ENCODE data around the gene DNAH7.
"Not testable (repeated sequence)": the region's sequence is repeated elsewhere in the genome, so short reads cannot be mapped to it uniquely, and the experiment has no call there.

The DNAH7 gene

DNA sequence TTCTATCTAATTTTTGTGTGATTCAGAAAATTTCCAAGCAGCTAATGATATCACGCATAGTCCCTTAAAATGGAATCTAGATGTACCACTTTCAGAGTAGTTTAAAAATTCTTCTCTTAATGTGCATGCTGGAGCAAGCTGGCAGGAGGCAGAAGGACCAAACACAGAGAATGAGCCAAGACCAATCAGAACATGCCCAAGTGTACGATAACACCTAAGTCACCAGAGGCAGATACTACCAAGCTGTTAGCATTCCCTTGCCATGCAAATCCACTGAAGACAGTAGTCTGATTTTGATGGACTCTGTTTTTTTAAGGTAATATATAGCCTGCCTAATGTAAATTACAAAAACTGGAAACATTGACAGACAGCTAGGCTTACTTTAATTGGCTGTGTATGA, 109.3 kb downstream of the DNAH7 start:
- FAIRE-seq: no peak

DNA sequence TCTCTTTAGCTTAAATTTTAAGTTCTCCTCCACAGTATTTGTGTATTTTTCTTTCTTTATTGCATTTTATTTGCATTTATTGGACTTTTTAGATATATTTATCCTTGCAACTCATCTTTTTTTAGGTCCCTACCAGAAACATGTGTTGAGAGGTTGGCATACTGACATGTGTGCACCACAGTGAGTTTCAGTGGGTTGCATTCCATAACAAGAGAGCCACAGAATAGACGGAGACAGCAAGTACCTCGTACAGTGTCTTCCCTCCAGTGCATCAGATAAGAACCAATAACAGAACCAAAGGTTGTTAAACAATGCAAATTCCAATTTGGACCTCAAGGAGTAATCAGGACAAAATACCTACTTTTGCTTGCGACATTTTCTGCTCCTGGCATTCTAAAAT, 111.9 kb downstream of the DNAH7 start:
- no peak for FAIRE-seq

DNA sequence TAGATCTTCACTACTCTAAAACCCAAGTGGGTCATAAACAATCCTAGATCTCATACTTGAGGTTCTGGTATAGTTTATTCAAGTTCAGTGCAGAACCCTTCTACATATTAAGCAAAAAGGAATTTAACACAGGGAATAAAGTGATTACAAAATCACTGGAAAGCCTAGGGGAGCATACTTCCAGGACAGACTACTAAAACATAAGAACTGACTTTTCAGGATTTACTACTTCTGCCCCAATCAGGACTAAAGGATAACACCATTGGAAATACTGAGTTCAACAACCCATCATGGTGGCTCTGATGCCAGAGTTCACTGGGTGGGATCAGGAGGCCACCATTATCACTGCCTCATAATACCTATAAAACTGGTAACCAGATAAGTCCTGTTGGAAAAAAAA, 123.6 kb downstream of the DNAH7 start:
- no peak for FAIRE-seq

DNA sequence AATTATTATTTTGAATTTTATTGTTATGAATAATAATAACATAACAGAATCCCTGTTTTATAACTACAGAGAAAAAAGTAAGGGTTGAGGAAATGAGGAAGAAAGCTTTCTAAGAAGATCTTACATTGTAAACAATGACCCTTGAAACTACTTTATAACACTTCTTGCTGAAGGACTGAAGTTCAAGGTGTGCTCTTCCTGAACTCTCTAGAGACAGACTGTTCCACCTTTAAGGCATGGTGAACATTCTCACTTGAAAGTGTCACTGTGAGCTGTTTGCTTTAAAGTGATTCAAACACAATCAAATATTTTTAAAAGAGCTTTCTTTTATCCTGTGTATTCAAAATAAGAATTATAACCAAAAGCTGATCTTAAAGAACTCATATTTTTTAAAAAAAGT, 131.5 kb downstream of the DNAH7 start:
- FAIRE-seq: no peak

DNA sequence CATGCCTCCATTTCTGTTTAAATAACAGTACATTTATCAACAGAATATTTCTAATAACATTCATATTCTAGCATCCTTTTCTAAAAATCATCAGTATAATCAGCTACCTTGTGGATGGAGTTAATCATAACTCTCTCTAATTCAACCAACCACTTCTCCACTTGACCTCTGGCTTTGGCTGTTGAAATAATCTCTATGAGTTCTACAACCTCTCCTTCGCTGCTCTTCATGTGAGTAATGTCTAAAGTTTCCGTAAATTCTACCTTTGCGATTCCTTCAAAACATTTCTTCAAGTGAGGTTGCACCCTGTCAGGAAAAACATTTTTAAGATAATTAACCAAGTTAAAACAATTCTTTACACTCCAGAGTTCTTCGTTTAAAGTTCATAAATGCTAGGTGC, 134.2 kb downstream of the DNAH7 start:
- no peak for FAIRE-seq

DNA sequence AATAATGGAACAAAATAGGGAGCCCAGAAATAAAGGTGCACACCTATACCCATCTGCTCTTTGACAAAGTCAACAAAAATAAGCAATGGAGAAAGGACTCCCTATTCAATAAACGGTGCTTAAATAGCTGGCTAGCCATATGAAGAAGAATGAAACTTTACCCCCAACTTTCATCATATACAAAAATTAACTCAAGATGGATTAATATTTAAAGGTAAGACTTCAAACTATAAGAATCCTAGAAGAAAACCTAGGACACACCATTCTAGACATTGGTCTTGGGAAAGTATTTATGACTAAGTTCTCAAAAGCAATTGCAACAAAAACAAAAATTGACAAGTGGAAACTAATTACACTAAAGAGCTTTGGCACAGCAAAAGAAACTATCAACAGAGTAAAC, 139.1 kb downstream of the DNAH7 start:
- FAIRE-seq: no peak

DNA sequence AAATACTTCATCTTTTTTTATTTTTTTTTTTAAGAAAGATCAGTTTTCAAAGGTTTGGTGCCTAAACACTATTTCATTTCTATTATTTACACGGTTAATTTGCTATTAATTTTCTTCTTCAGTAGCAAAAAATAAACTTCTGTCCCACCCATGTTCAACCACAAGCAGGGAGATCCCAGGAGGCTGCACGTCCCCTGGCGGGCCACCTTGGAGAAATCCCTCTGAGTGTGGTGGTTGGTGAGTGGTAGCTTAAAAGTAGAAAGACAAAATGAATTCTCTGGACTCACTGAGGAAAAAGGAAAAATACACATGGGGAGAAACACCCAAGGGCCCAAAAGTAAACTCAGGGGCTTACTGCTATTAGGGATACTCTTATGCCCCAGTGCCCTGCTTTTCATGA, 143.5 kb downstream of the DNAH7 start:
- no peak for FAIRE-seq

DNA sequence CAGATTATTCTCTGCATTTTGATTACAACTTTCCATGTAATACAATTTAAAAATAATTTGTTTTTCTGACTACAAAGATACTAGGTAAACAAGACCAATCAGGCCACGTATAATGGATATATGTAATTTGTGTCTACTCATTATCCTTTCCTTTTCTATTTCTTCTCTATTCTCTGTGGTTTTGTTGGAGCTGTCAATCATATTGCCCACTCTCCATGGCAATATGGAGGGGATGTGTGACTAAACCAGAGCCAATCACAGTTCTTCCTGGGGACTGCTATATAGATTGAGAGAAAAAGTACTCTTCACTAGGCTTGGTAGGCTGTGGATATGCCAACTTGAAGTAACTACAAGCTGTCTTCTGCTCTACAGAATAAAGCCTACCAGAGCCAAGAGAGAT, 144.7 kb downstream of the DNAH7 start:
- FAIRE-seq: no peak

DNA sequence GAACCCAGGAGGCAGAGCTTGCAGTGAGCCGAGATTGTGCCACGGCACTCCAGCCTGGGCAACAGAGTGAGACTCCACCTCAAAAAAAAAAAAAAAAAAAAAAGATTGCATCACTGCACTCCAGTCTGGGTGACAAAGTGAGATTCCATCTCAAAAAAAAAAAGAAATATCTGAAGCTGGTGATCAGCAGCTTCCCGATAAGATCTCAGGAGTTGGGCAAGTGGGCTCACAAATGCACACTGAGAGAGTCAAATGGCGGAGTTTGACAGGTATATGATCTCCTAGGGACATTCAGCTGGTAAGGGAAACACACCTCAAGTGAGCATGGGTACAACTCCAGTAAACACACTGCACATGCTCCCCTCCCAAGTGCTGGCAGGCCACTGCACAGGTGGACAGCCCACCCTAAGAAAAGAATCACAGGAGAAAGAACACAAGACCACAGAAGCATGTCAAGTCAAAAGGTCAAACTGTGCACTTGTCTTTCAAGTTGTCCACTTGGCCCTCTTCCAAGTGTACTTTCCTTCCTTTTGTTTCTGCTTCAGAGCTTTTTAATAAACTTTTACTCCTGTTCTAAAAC, 151.5 kb downstream of the DNAH7 start:
- FAIRE-seq: not testable (repeated sequence)

DNA sequence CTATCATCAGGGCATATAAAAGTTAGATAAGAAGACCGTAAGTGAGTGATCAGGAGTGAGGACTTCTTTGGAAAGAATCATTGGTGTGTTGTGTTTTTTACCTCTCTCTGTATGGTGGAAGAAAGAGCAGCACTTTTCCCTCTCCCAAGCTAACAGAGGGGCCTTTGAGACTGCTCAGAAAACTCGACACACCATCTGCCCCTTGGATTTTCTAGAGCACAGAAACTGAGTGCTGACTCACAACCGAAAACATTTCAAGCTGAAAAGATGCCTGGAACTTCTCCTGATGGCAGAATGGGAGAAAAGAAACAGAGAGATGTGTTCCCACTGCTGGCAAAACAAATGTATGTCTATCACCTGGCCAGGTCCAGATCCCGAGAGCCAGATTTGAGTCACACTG, 156.6 kb downstream of the DNAH7 start:
- FAIRE-seq: no peak

DNA sequence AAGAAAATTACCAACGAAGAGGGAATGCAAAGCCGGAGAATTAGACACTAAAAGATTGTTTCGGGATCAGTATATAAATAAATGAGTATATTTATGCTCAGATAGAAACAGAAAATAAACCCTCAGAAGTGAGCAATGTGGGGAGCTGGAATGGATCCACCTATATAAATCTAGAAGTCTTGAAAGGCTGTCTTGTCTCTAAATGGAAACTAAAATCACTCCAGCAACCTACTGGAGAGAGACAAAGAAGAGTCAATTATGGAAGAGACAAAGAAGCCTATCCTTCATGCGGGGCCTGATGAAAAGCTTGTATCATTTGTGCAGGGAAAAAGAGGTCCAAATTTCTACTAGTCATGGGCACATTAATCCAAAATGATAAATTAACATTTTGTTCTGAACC, 158.1 kb downstream of the DNAH7 start:
- FAIRE-seq: no peak

DNA sequence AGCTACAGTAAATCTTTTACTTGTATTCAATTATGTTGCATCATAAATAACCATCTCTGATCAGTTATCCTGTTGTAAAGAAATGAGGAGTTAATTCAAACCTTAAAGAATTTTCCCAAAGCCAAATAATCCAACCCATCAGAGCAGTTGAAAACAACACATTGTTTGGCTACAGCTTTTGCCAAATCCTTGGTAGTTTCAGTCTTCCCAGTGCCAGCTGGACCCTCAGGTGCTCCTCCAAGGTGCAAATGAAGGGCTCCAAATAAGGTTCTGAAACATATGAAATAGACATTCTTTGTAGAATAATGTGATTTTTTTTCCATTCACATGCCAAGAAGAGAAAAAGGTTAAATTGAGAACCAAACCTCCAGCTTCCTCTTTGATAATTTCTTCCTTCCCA, 158.7 kb downstream of the DNAH7 start:
- FAIRE-seq: no peak

DNA sequence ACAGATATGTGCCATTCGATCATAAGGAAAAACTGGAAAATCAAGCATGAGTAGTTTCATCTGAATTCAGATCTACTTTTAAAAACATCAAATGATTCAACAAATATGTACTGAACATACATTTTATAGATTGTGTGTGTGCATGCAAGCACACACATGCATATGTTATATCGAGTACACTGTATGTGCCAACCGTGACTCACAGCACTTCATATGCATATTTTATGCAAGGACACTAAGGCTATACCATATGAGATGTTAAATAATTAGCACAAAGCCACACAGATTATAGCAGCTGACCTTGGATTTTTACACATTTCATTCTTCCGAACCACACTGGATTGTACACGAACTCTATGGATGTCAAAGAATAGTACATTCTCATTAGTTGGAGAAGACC, 161.2 kb downstream of the DNAH7 start:
- no peak for FAIRE-seq

DNA sequence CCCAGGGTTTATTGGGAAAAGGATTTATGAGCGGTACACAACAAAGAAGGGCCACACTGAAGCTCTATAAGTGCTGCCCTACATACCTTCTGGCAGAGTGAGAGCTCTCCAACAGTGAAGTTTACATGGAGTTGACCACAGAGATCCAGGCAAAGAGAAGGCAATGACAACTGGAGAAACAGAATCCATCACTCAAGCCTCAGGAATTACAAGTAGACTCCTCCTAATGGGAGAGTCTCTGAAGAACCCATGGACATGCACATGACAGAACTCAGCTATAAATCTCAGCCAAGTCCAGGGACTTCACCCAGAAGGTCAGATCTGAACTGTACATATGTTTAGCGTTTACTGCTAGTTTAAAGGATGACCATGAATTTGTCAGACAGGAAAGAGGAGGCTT, 164.7 kb downstream of the DNAH7 start:
- no peak for FAIRE-seq

DNA sequence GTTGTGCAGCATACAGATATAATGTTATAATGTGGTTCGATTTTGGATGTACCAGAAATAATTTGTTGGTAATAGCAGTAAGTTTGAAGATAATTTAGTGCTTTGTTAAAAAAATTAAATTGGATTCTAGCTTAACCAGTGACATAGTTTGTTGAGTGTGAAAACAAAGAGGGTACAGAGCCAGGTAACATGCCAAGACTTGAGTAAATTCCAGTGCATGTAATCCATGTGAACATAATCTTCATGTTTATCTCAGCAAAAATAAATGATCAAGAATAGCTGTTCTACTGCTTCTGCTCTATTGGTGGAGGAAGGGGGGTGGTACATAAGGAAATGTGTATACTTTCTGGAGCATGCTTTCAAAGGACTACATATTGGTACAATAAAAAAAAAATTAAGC, 165.8 kb downstream of the DNAH7 start:
- no peak for FAIRE-seq

DNA sequence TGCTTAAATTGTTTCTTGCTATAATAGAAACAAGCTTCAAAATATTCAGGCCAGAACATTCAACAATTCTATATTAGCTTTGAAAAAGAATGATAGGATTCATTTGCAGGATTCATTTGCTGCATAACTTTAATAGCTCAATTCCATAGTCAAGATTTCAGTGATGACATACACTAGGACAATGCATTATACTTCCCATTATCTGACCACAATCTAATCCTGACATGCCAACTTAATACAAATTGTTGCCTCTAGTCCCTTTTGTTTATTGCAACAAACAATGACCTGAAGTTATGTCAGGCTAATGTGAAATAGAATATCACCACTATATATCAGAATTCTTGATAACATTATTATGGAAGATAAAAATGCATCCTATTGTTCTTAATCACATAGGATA, 169.4 kb downstream of the DNAH7 start:
- FAIRE-seq: no peak

DNA sequence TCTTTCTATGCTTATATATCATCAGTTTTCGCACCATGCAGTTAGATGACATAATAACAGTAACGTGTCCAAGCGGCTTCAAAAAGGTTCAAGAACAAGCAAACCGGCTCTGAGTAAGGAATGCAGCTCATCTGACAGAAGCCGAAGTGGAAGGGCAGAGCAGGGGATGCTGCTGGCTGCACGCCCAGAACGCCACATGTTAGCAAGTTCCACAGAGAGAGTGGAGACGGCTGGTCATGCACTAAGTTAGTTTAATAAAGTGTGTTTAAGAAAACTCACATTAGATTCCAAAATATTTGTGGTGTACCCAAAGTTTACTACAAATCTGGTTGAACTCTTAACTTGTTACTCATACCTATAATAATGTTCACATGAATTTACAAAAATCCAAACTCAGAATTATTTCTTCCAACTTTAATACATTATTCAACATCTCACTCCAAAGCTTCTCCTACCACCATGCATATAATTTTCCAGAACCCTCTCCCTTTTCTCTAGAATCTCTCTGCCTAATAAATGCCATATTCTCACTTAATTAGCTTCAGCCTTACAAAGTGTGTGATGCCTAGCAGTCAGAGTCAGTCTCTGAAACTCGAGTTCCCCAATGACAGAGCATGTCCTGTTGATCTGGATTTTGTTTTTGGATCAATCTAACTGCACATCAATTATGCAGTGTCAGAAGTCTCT, 170.0 kb downstream of the DNAH7 start:
- no peak for FAIRE-seq

DNA sequence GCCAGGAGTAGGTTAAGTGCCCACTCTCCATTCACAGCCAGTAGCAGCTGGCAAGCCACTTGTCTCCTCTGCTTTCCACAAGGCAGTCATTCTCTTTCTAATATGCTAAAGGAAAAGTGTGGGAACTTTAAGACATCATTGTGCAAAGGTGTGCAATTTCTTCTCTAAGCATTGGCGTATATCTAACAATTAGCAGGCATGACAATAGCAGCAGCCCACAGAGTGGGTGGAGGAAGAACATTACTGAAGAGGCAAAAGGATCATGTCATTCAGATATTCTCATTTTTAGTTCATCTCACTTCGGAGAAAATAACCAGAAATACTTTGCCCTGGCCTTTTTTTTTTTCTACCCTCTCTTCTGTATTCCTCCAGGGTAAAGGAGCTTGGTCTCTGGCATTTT, 177.6 kb downstream of the DNAH7 start:
- no peak for FAIRE-seq

DNA sequence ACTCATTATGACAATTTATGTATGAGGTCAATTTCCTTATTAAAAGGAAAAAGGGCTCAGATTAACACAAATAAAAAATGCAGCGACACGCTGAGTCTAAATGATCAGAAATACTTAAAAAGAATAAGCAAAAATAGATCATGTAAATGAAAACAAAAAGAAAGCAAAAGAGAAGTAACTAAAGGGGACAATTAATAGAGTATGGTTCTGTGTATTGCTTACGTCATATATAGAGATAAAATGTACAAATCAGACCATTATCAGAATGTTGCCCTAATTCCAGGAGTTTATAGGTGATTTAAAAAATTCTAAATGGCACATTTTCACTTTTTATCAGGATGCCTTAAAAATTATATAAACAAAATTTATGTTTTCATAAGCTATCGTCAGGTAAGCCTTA, 189.5 kb downstream of the DNAH7 start:
- no peak for FAIRE-seq

DNA sequence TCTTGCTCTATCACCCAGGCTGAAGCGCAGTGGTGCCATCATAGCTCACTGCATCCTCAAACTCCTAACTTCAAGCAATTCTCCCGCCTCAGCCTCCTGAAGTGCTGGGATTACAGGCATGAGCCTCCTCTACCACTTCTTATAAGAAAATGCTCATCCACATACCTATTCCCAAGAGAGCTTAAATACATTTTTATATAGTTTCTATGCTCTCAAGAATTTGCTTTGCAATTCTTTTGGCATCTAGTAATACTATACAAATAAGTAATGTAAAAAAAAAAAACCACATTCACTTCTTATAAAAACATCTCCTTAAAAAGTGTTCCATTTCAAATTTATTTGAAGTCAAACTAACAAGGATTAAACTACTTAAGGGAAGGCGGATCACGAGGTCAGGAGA, 197.3 kb downstream of the DNAH7 start:
- FAIRE-seq: no peak

DNA sequence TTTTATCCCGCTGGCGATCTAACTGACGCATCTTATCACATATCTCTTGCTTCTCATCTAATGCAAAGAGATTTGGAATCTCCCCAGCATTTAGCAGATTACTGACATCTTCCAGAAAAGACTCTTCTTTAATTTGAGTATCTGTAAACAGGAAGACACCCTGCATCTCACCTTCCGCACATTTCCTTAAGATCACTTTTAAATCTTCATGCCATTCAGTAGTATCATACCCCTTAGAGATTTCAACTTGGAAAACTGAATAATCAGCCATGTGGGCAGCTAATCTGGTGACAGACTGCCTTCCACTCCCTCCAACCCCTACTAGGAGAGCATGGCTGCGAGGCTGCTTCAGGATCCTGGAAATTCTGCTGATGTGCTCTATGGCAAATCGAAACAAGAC, 204.3 kb downstream of the DNAH7 start:
- FAIRE-seq: no peak

DNA sequence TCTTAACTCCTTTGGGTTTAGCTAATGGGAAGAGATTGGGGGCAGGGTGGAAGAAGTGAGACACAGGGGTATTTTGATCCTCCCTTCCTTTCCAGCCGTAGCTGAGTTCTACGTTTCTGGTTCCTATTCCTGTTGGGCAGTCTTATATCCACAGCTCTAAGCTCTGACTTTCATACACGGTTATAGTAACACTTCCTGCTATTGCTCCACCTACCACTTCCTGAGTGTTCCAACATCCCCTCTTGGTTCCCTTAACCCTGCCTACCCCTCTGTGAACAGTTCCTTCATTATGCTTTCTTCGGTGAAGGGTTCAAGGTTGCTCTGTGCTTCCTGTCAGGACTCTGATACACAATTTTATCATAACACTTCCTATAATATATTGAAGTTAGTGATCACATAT, 205.1 kb downstream of the DNAH7 start:
- no peak for FAIRE-seq

DNA sequence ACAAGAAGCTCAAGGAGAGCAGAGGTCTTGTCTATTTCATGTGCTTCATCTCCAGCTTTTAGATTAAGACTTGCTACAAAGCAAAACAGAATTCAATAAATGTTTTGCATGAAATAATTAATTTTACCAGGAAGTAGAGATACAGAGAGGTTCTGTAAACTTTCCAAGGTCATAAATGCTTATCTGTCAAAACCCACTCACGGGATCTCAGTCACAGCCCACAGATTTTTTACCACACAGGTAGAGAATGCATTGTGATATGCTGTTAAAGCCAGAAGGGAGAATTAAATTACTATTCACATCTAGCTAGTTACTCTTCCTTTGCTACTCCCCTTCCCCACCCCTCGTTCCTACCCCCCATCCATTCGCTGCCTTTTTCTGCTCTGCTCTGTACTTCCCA, 205.5 kb downstream of the DNAH7 start:
- no peak for FAIRE-seq

DNA sequence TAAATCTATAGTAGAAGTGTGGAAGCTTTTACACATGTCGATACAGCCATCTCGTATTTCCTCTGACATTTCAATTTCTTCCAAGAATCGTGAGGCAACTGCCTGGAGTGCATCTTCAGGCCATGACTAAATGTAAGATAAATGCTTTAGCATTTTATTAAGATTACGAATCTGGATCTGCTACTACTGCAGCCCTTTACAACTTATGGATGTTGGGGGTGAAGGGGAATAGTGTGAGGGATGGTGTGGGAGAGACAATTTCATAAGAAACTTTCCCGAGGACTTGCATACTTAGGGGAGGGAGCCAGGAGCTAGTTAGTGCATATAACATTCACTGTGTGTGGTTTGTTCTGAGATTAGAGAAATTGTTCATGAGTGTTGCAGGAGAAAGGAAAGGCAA, 206.8 kb downstream of the DNAH7 start:
- FAIRE-seq: no peak

DNA sequence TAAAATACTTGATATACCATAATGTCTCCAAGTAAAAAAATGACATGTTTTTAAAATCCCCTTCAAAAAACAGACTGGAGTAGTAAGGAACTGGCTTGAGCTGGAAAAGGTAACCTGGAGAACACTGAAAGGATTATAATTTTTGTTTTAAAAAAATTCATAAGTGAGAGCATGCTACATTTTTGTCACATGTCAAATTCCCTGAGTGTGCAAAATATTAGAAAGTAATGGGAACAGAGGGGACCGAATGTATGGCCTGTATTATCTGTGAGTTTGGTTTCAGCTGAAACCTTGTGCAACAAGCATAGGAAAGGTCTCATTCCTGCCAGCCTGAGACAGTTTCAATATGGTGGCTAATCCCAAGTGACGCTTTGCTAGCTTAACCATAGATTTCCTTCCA, 209.1 kb downstream of the DNAH7 start:
- no peak for FAIRE-seq
